ENCODE results near the gene TRIM24.

Gene TRIM24

DNA sequence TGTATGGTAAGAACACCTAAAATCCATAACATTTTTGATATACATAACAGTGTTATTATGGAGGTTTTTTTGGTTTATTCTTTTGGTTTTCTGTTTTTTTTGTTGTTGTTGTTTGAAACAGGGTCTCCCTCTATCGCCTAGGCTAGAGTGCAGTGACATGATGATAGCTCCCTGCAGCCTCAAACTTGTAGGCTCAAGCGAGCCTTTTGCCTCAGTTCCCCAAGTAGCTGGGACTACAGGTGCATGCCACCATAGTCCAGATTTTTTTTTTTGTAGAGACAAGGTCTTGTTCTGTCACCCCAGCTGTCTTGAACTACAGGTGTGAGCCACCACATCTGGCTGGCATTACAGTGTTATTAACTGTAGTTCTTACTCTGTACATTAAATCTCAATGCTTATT, 83.7 kb downstream of the TRIM24 start:
- DNase-seq, result no peak

DNA sequence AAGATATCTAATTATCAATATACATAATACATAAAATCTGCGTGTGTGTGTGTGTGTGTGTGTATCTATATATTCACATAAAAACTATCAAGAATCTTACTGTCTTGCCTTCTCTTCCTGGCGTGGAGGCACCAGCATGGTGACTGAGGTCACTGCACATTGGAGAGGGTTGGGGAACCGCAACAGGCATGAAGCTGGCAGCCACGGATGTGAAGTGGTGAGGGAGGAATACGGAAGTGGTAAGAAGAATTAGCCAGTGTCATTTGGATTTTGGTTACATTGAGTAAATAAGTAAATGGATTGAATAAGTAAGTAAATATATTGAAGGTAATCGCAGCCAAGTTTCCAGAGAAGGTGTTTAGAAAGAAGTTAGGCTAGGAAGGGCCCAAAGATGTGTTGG, 85.1 kb downstream of the TRIM24 start:
- no peak for DNase-seq

DNA sequence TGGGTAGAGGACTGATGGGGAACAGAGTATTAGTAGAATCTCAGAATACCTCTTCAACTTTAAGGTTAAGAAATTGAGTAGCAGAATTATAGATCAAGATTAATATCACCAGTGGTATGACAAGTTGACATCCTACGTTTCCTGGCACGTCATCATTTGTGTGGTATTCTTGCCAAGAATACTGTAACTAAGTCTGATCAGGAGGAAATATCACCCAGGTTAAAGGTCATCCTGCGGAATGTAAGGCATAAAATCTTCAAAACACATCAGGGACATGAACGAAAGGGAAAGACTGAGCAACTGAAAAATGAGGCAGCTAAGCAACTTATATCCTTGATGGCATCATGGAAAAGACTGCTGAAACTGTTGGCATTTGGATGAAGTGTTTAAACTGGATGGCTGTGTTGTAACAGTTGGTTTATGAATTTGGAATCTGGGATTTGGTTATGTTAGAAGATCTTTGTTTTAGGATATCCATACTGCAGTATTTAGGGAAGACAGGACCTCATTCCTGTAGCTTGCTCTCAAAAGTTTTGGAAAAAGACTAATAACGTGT, 86.1 kb downstream of the TRIM24 start:
- no peak for DNase-seq

DNA sequence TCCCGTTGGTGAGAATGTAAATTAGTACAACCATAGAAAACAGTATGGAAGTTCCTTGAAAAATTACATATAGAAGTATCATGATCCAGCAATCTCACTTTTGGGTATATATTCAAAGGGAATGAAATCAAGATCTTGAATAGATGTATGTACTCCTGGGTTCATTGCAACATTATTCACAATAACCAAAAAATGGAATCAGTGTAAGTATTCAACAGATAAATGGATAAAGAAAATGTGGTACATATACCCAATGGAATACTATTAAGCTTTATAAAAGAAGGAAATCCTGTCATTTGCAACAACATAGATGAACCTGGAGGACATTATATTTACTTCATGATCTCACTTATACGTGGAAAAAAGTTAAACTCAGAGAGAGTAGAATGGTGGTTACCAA, 86.8 kb downstream of the TRIM24 start:
- no peak for DNase-seq

- no peak for DNase-seq
Measured at GRCh38 chr7:138549082-138549481, 89.0 kb downstream of the TRIM24 start.

DNA sequence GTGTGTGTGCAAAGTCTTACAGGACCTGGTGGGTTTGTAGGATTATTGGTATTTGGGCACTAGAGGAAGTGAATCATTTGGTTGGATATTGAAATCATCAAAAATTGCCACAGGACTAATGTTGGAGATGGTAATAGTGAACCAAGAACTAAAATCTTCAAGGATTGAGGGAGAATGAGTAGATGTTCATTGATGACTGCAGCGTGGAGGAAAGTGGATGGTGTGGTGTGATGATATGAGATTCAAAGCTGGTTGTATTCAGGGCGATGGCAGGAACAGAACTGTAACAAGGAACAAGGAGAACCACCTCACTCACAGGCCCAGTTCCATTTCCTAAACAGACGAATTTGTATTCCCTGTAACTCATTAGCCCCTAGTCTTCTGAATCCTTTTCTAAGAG, 90.3 kb downstream of the TRIM24 start:
- DNase-seq, result no peak

- DNase-seq, result no peak
Measured at GRCh38 chr7:138551102-138551501, 91.0 kb downstream of the TRIM24 start.

GRCh38 chr7:138553805-138554204, 93.7 kb downstream of the TRIM24 start:
- no peak for DNase-seq

GRCh38 chr7:138554674-138555073, 94.6 kb downstream of the TRIM24 start:
- no peak for DNase-seq

DNA sequence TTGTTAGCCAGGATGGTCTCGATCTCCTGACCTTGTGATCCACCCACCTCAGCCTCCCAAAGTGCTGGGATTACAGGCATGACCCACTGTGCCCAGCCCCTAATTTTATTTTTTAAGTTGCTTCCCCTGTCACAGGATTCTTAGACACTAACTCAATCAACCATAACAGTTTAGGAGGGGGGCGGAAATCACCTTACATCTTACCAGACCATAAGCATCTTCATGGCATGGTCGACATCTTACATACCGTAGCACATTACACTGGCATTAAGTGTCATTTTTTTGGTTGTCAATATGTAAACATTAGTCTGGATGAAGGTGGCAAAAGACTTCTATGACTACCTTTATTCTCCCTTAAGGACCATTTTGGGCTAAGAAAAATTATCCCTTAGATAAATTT, 95.6 kb downstream of the TRIM24 start:
- DNase-seq, result no peak

GRCh38 chr7:138556771-138557484, 96.9 kb downstream of the TRIM24 start:
- no peak for DNase-seq

DNA sequence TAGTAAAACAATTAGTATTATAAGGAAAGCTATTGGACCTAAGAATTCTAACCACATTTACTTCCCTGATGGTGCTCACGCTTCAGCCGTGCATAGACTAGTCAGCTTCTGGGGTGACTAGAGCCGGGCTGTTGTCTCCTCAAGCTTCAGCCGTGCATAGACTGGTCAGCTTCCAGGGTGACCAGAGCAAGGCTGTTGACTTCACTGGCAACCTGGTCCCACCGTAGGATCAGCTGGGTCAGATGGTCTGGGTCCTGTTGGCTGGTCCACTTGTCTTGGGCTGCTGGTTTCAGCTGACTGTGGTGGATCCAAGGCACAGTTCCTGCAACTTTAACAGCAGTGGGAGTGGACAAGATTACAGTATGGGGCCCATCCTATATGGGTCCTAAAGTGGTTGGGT, 99.4 kb downstream of the TRIM24 start:
- DNase-seq, result no peak

GRCh38 chr7:138563808-138564207, 103.7 kb downstream of the TRIM24 start:
- DNase-seq, result no peak

DNA sequence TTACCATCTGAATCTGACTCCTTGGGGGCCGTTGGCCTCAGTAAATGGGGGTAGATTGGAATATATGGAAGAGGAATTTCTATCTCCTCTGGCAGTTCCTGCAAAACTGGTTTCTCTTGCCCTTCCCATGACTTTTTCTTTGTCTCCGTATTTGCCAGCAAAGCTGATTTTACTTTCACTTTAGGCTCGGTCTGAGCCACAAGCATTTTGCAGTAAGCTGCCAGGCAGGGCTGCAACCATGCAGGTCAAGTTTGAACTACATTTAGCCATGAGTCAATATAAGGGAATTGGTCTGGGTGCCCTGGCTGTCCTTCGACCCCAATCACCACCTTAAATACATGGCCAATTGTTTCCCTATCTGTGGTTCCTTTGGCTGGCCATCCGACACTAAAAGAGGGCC, 104.3 kb downstream of the TRIM24 start:
- DNase-seq, result no peak

- no peak for DNase-seq
Measured at GRCh38 chr7:138565071-138565450, 105.0 kb downstream of the TRIM24 start.

GRCh38 chr7:138565451-138566114, 105.5 kb downstream of the TRIM24 start:
- DNase-seq, result no peak

- DNase-seq, result no peak
Measured at GRCh38 chr7:138568655-138569054, 108.6 kb downstream of the TRIM24 start.

DNA sequence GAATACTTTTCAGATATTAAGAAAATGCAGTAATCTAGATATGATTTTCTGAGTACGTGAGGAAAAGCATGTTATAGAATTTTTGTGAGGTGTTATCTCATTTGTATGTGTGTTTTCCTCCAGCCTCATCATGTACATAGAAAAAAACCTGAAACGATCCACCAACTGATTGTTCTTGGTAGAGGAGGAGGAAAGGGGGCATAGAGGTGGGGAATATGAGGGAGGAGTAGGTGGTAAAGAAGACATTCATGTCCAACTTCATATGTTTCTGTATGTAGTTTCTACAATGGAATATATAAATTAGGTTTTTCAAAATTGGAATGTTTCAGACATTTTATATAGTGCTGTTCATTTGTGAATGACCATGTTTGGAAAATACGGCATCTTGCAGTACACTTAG, 109.4 kb downstream of the TRIM24 start:
- no peak for DNase-seq

GRCh38 chr7:138570715-138571114, 110.7 kb downstream of the TRIM24 start:
- no peak for DNase-seq

DNA sequence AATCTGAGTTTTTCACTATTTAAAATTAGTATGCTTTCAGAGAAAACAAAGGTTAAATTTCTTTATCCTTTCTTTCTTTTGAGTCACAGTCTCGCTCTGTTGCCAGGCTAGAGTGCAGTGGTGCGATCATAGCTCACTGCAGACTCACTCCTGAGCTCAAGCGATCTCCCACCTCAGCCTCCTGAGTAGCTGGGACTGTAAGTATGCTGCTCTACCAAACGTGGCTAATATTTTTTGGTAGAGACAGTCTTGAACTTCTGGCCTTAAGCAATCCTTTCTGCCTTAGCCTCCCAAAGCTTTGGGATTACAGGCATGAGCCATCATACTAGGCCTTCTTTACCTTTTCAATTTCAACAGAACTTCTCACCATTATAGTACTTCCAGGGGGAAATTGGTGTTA, 113.7 kb downstream of the TRIM24 start:
- no peak for DNase-seq

- DNase-seq, result no peak
Measured at GRCh38 chr7:138575897-138576428, 115.9 kb downstream of the TRIM24 start.

GRCh38 chr7:138579136-138579535, 119.1 kb downstream of the TRIM24 start:
- no peak for DNase-seq

GRCh38 chr7:138579671-138580070, 119.6 kb downstream of the TRIM24 start:
- no peak for DNase-seq

DNA sequence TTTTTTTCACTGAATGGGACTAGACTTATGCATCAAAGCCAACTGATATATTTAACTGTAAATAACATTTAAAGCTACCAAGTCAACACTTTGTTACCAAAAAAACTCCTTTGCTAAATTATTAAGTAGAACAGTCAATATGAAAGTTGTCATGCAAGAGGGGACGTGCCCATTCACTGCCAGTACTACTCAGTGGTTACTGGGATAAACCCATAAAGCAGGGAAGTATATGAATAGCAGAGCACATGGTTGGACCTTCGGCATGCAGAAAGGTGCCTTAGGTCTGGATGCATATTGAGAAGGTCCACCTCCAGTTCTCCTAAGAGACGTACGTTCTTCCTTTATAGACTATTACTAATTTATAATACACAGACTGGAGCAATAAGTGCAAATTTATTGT, 121.0 kb downstream of the TRIM24 start:
- no peak for DNase-seq
